Measurements from ENCODE around the gene IPO7. TPM values are rescaled to one million over a fixed set of nuclear protein-coding genes. Genes with fewer than 3 reads are reported as not detected.

IPO7 gene
- total and polyA plus RNA-seq, 2 donors (not counting 1 experiment from before 2014, with no cell fraction given), result 70.0 to 128 TPM

DNA sequence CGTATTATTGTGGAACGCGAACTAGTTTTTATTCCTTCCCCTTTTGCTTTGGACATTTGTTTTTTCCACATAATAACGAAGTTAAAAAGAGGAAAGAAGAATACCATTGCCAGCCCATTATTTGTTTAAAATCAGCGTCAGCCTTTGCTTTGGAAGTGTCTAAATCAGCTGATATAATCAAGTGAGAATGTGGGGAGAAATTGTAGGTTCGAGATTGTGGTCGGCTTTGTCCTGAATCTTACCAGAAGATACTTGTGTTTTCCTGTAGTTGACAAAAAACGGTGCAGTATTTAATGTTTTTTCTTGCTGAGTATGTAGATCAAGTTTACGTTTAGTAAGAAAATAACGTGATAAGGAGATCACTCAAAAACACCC lies 77.3 kb downstream of the IPO7 start:
- peak overlapping the region; percentile 51 to 89 (median 66) for H3K4me3 ChIP-seq (replicated peaks in 1 of 4; ENCODE audit: control extremely low read depth in 1 of 4, insufficient read depth in 1 of 4, low read depth in 3 of 4, low read length in 4 of 4)
- no peaks in the 10 kb centered on the region for H3K27me3 ChIP-seq (ENCODE audit: control insufficient read depth, insufficient read depth, low read length)
- H3K9me3 ChIP-seq (ENCODE audit: control insufficient read depth, insufficient read depth, low read depth, low read length), result no peaks in the 10 kb centered on the region
- H3K4me2 ChIP-seq (ENCODE audit: extremely low read depth, insufficient read depth, low read length), result peak overlapping the region; percentile 94
- no peak for TF ChIP-seq EZH2 (IDR thresholded peaks at IDR 0.05; ENCODE audit: low read length, missing control alignments)
- TF ChIP-seq, protein P1, sequence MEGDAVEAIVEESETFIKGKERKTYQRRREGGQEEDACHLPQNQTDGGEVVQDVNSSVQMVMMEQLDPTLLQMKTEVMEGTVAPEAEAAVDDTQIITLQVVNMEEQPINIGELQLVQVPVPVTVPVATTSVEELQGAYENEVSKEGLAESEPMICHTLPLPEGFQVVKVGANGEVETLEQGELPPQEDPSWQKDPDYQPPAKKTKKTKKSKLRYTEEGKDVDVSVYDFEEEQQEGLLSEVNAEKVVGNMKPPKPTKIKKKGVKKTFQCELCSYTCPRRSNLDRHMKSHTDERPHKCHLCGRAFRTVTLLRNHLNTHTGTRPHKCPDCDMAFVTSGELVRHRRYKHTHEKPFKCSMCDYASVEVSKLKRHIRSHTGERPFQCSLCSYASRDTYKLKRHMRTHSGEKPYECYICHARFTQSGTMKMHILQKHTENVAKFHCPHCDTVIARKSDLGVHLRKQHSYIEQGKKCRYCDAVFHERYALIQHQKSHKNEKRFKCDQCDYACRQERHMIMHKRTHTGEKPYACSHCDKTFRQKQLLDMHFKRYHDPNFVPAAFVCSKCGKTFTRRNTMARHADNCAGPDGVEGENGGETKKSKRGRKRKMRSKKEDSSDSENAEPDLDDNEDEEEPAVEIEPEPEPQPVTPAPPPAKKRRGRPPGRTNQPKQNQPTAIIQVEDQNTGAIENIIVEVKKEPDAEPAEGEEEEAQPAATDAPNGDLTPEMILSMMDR (conservative IDR thresholded peaks at IDR 0.05 in 1 of 2, IDR thresholded peaks at IDR 0.05 in 1 of 2; ENCODE audit: low read depth in 1 of 2, low read length in 2 of 2), result no peak
- H3K27ac ChIP-seq (ENCODE audit: insufficient read depth, low read length), result peak overlapping the region; percentile 91
- no peak overlapping the region for H2AFZ ChIP-seq (ENCODE audit: low read length)
- H3K79me2 ChIP-seq (ENCODE audit: control insufficient read depth, insufficient read depth, low read length), result peaks cover 42% of the 10 kb centered on the region
- H3K4me1 ChIP-seq (ENCODE audit: control insufficient read depth, extremely low read depth, insufficient read depth, low read length), result no peaks in the 10 kb centered on the region
- H4K20me1 ChIP-seq (ENCODE audit: control insufficient read depth, extremely low read depth, insufficient read depth, low read length), result no peaks in the 10 kb centered on the region
- H3K9ac ChIP-seq (ENCODE audit: insufficient read depth, low read length), result peak overlapping the region; percentile 80
- peak; percentile 38 to 49 for DNase-seq (ENCODE audit: low read depth in 2 of 2)
- no peaks in the 10 kb centered on the region for H3K36me3 ChIP-seq (ENCODE audit: control insufficient read depth, insufficient read depth, low read length)

DNA sequence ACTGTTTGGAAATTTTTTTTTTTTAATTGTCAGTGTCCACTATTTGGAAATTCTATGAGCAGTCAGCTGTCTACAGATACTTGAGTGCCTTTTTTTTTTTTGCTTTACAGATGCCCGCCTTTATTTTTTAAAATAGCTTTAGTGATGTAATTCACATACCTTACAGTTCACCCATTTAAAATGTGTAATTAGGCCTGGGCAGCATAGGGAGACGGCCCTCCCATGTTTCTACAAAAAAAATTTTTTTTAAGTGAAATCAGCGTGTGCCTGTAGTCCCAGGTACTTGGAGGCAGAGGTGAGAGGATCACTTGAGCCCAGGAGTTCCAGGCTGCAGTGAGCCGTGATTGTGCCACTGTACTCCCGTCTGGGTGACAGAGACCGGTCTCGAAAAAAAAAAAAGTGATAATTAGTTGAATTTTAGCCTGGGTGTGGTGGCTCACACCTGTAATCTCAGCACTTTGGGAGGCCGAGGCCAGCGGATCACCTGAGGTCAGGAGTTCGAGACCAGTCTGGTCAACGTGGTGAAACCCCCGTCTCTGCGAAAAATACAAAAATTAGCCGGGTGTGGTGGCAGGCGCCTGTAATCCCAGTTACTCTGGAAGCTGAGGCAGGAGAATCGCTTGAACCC lies 77.8 kb downstream of the IPO7 start:
- peak in 1 of 2 donors; percentile 53 for DNase-seq (ENCODE audit: low read depth in 2 of 2)
- H3K4me1 ChIP-seq (ENCODE audit: control insufficient read depth, extremely low read depth, insufficient read depth, low read length), result no peaks in the 10 kb centered on the region
- H4K20me1 ChIP-seq (ENCODE audit: control insufficient read depth, extremely low read depth, insufficient read depth, low read length), result no peaks in the 10 kb centered on the region
- peaks cover 42% of the 10 kb centered on the region for H3K79me2 ChIP-seq (ENCODE audit: control insufficient read depth, insufficient read depth, low read length)
- H3K9ac ChIP-seq (ENCODE audit: insufficient read depth, low read length), result no peak overlapping the region
- peak overlapping the region in 3 of 4 experiments; percentile 51 to 89 (median 70) for H3K4me3 ChIP-seq (replicated peaks in 1 of 4; ENCODE audit: control extremely low read depth in 1 of 4, insufficient read depth in 1 of 4, low read depth in 3 of 4, low read length in 4 of 4)
- H3K27me3 ChIP-seq (ENCODE audit: control insufficient read depth, insufficient read depth, low read length), result no peaks in the 10 kb centered on the region
- TF ChIP-seq EZH2 (IDR thresholded peaks at IDR 0.05; ENCODE audit: low read length, missing control alignments), result no peak
- TF ChIP-seq, protein P1 (conservative IDR thresholded peaks at IDR 0.05 in 1 of 2, IDR thresholded peaks at IDR 0.05 in 1 of 2; ENCODE audit: low read depth in 1 of 2, low read length in 2 of 2), result no peak
- H3K36me3 ChIP-seq (ENCODE audit: control insufficient read depth, insufficient read depth, low read length), result no peaks in the 10 kb centered on the region
- no peak overlapping the region for H2AFZ ChIP-seq (ENCODE audit: low read length)
- H3K4me2 ChIP-seq (ENCODE audit: extremely low read depth, insufficient read depth, low read length), result peak overlapping the region; percentile 94
- no peaks in the 10 kb centered on the region for H3K9me3 ChIP-seq (ENCODE audit: control insufficient read depth, insufficient read depth, low read depth, low read length)
- H3K27ac ChIP-seq (ENCODE audit: insufficient read depth, low read length), result peak overlapping the region; percentile 91

DNA sequence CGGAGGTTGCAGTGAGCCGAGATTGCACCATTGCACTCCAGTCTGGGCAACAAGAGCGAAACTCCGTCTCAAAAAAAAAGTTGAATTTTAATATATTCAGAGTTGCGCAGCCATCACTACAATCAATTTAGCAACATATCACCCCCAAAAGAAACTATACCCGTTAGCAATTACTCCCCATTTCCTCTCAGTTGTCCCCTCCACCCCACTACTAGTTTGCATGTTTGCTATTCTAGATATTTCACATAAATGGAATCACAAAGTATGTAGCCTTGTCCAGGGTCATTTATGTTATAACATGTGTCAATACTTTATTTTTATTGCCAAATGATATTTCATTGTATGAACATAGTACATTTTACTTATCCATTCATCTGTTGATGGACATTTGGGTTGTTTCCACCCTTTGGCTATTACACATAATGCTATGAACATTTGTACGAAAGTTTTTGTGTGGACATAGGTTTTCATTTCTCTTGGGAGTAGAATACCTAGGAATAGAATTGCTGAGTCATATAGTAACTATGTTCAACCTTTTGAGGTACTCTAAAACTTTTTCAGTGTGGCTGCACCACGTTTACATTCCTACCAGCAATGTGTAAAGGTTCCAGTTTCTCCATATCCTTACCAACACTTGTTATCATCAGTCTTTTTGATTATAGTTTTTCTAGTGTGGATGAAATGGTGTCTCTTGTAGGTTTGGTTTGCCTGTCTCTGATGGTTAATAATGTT lies 78.5 kb downstream of the IPO7 start:
- Histone ChIP-seq H4K20me1 (ENCODE audit: control insufficient read depth, extremely low read depth, insufficient read depth, low read length) (no peaks in the 10 kb centered on the region), H3K36me3 (ENCODE audit: control insufficient read depth, insufficient read depth, low read length) (no peaks in the 10 kb centered on the region), H2AFZ (ENCODE audit: low read length) (no peak overlapping the region), H3K4me3 (replicated peaks in 1 of 4; ENCODE audit: control extremely low read depth in 1 of 4, insufficient read depth in 1 of 4, low read depth in 3 of 4, low read length in 4 of 4) (no peak overlapping the region), H3K4me1 (ENCODE audit: control insufficient read depth, extremely low read depth, insufficient read depth, low read length) (no peaks in the 10 kb centered on the region), H3K79me2 (ENCODE audit: control insufficient read depth, insufficient read depth, low read length) (peaks cover 44% of the 10 kb centered on the region), H3K27ac (ENCODE audit: insufficient read depth, low read length) (no peak overlapping the region), H3K9me3 (ENCODE audit: control insufficient read depth, insufficient read depth, low read depth, low read length) (no peaks in the 10 kb centered on the region), H3K4me2 (ENCODE audit: extremely low read depth, insufficient read depth, low read length) (peak overlapping the region; percentile 10), H3K9ac (ENCODE audit: insufficient read depth, low read length) (no peak overlapping the region), H3K27me3 (ENCODE audit: control insufficient read depth, insufficient read depth, low read length) (no peaks in the 10 kb centered on the region)
- no peak for TF ChIP-seq EZH2 (IDR thresholded peaks at IDR 0.05; ENCODE audit: low read length, missing control alignments)
- TF ChIP-seq, protein P1 (conservative IDR thresholded peaks at IDR 0.05 in 1 of 2, IDR thresholded peaks at IDR 0.05 in 1 of 2; ENCODE audit: low read depth in 1 of 2, low read length in 2 of 2), result no peak
- peak in 1 of 2 donors; percentile 42 for DNase-seq (ENCODE audit: low read depth in 2 of 2)
